ENCODE data around the gene NKAIN2.

NKAIN2 gene

GRCh38 chr6:123803504-123804013 lies at the start of gene NKAIN2:
Gene NKAIN2, plus strand, starts transcription at chr6:123803865.
- DNase-seq = peak in 5 of 51 donors; percentile 37 to 62 (median 42)

GRCh38 chr6:123759472-123759871 lies 44.2 kb upstream of the NKAIN2 start:
- no peak for DNase-seq

GRCh38 chr6:123763904-123764303 lies 39.8 kb upstream of the NKAIN2 start:
- DNase-seq = no peak

- DNase-seq = no peak
Measured at GRCh38 chr6:123764722-123765121, 38.9 kb upstream of the NKAIN2 start.

- DNase-seq = no peak
Measured at GRCh38 chr6:123768921-123769320, 34.7 kb upstream of the NKAIN2 start.

GRCh38 chr6:123769431-123769830 lies 34.2 kb upstream of the NKAIN2 start:
- no peak for DNase-seq

GRCh38 chr6:123770247-123770949 lies 33.3 kb upstream of the NKAIN2 start:
- DNase-seq = no peak

- DNase-seq = no peak
Measured at GRCh38 chr6:123771126-123771525, 32.5 kb upstream of the NKAIN2 start.

- DNase-seq = peak in 1 of 51 donors; percentile 12
Measured at GRCh38 chr6:123777563-123777962, 26.1 kb upstream of the NKAIN2 start.

GRCh38 chr6:123780021-123780420 lies 23.6 kb upstream of the NKAIN2 start:
- no peak for DNase-seq

GRCh38 chr6:123784330-123784729 lies 19.3 kb upstream of the NKAIN2 start:
- DNase-seq = no peak

GRCh38 chr6:123785039-123785438 lies 18.6 kb upstream of the NKAIN2 start:
- no peak for DNase-seq

- no peak for DNase-seq
Measured at GRCh38 chr6:123788319-123788718, 15.3 kb upstream of the NKAIN2 start.

GRCh38 chr6:123794190-123794589 lies 9.5 kb upstream of the NKAIN2 start:
- no peak for DNase-seq

GRCh38 chr6:123794799-123795198 lies 8.9 kb upstream of the NKAIN2 start:
- DNase-seq = no peak

- DNase-seq = no peak
Measured at GRCh38 chr6:123801067-123801466, 2.6 kb upstream of the NKAIN2 start.

GRCh38 chr6:123802351-123802696 lies 1.3 kb upstream of the NKAIN2 start:
- no peak for DNase-seq

- DNase-seq = peak; percentile 23 to 90 (median 69)
Measured at GRCh38 chr6:123802697-123803503, 765 bp upstream of the NKAIN2 start.

- peak in 39 of 51 donors; percentile 4 to 77 (median 32) for DNase-seq
Measured at GRCh38 chr6:123804014-123804786, 535 bp downstream of the NKAIN2 start.

GRCh38 chr6:123804787-123805540 lies 1.3 kb downstream of the NKAIN2 start:
- peak in 1 of 51 donors; percentile 63 for DNase-seq

- no peak for DNase-seq
Measured at GRCh38 chr6:123805921-123806320, 2.3 kb downstream of the NKAIN2 start.

All from hypothalamus (tissue), 51 donors.